Peyer's patch (tissue), 4 donors: Measurements from ENCODE around the gene SLC34A3. TPM values are rescaled to one million over a fixed set of nuclear protein-coding genes. Genes with fewer than 3 reads are reported as not detected.
A peak's percentile ranks its signal among the peaks of the same experiment; 100 is the strongest.
"Not testable (repeated sequence)": the region's sequence is repeated elsewhere in the genome, so short reads cannot be mapped to it uniquely, and the experiment has no call there.

Experiments used
- DNase-seq, 3 donors: peaks; one replicate each; pipeline ENCODE4 v3.0.0-alpha.2; 2017 to 2019
- H3K27ac ChIP-seq, 4 donors: fragments of 200-600 bp; sonication (generic); one replicate each; pipeline ENCODE4 v1.5.1; 2016 to 2019
- H3K27me3 ChIP-seq, 2 donors: fragments of 200-600 bp; sonication (generic); one replicate each; pipeline ENCODE4 v1.5.1; 2019
- H3K36me3 ChIP-seq, 3 donors: fragments of 200-600 bp; sonication (generic); one replicate each; pipeline ENCODE4 v1.5.1; 2016 to 2019
- H3K4me1 ChIP-seq, 4 donors: fragments of 200-600 bp; sonication (generic); one replicate each; pipeline ENCODE4 v1.5.1; 2016 to 2019
- H3K4me3 ChIP-seq, 4 donors: fragments of 200-600 bp; sonication (generic); 1 replicate in 3 of 4; 2 replicates in 1 of 4; pipeline ENCODE4 v1.5.1; 2016 to 2019; ENCODE audit warnings: mild to moderate bottlenecking in 1 of 4
- H3K9me3 ChIP-seq, 4 donors: fragments of 200-600 bp; sonication (generic); one replicate each; pipeline ENCODE4 v1.5.1; 2016 to 2019; ENCODE audit warnings: mild to moderate bottlenecking in 1 of 4
- CTCF ChIP-seq, 6 experiments: fragments of 450-650 bp in 4 of 6; fragments of 200-600 bp in 2 of 6; sonication (generic) in 1 of 6; IDR thresholded peaks; one replicate each; pipeline ENCODE4 v1.5.1; 2017 to 2019; ENCODE audit warnings: antibody characterized with exemption in 6 of 6, mild to moderate bottlenecking in 3 of 6, moderate library complexity in 1 of 6
- POLR2A ChIP-seq, 2 donors: fragments of 450-650 bp; IDR thresholded peaks; one replicate each; pipeline ENCODE4 v1.5.1; 2017; ENCODE audit warnings: antibody characterized with exemption in 2 of 2, mild to moderate bottlenecking in 2 of 2, moderate library complexity in 2 of 2
- total RNA-seq, 4 donors: library from RNA; depleted of rRNA; stranded (reverse); fragments of >200 nt; gene quantifications; one replicate each; pipeline ENCODE4 v1.1.0, GENCODE V29; 2016

Gene SLC34A3
- total RNA-seq, 4 donors from 2014 or later = 4.0 to 14.8 (median 13.3) TPM; not detected in 1

- peak overlapping the region in 3 of 4 donors; percentile 93 to 100 (median 95) for H3K27ac ChIP-seq
- peak in 1 of 2 donors; percentile 24 for TF ChIP-seq POLR2A (IDR thresholded peaks at IDR 0.05)
- TF ChIP-seq CTCF (IDR thresholded peaks at IDR 0.05) = no peak
- peaks cover 0 to 19% (median 0%) of the 10 kb centered on the region in 3 donors for H3K36me3 ChIP-seq
- peaks cover 0 to 45% (median 2%) of the 10 kb centered on the region in 4 donors for H3K4me1 ChIP-seq
- H3K27me3 ChIP-seq = no peaks in the 10 kb centered on the region
- no peak for DNase-seq
- no peaks in the 10 kb centered on the region for H3K9me3 ChIP-seq
- peak overlapping the region; percentile 70 to 99 (median 86) for H3K4me3 ChIP-seq
These were observed 11.8 kb downstream of the SLC34A3 start for GRCh38 chr9:137242269-137243203.

- peak overlapping the region in 1 of 4 donors; percentile 30 for H3K27ac ChIP-seq
- H3K4me1 ChIP-seq = peaks cover 0 to 38% (median 0%) of the 10 kb centered on the region in 4 donors
- H3K36me3 ChIP-seq = peaks cover 0 to 19% (median 0%) of the 10 kb centered on the region in 3 donors
- DNase-seq, H3K9me3 ChIP-seq, H3K27me3 ChIP-seq: not testable (repeated sequence)
- peak overlapping the region in 2 of 4 donors; percentile 70 to 99 for H3K4me3 ChIP-seq
These were observed 12.5 kb downstream of the SLC34A3 start for GRCh38 chr9:137243266-137243625.

- H3K27ac ChIP-seq = peak overlapping the region in 1 of 4 donors; percentile 30
- peak overlapping the region in 2 of 4 donors; percentile 70 to 99 for H3K4me3 ChIP-seq
- H3K36me3 ChIP-seq = peaks cover 0 to 19% (median 0%) of the 10 kb centered on the region in 3 donors
- no peaks in the 10 kb centered on the region for H3K27me3 ChIP-seq
- peaks cover 0 to 34% (median 0%) of the 10 kb centered on the region in 4 donors for H3K4me1 ChIP-seq
- no peaks in the 10 kb centered on the region for H3K9me3 ChIP-seq
- DNase-seq = no peak
- TF ChIP-seq POLR2A (IDR thresholded peaks at IDR 0.05) (peak; percentile 9 to 19), CTCF (IDR thresholded peaks at IDR 0.05) (no peak)
These were observed 13.2 kb downstream of the SLC34A3 start for GRCh38 chr9:137243626-137244485.

GRCh38 chr9:137244486-137245449 is 14.1 kb downstream of the SLC34A3 start:
- Histone ChIP-seq H3K27me3 (no peaks in the 10 kb centered on the region), H3K36me3 (peaks cover 0 to 19% (median 0%) of the 10 kb centered on the region in 3 donors), H3K4me3 (no peak overlapping the region), H3K4me1 (peaks cover 0 to 25% (median 0%) of the 10 kb centered on the region in 4 donors), H3K9me3 (no peaks in the 10 kb centered on the region), H3K27ac (peak overlapping the region in 1 of 4 donors; percentile 8)
- TF ChIP-seq POLR2A (IDR thresholded peaks at IDR 0.05) (no peak), CTCF (IDR thresholded peaks at IDR 0.05) (no peak)
- DNase-seq = no peak

GRCh38 chr9:137245450-137246421 is 15.0 kb downstream of the SLC34A3 start:
- Histone ChIP-seq H3K9me3 (no peaks in the 10 kb centered on the region), H3K27ac (no peak overlapping the region), H3K27me3 (no peaks in the 10 kb centered on the region), H3K4me1 (peaks cover 0 to 22% (median 0%) of the 10 kb centered on the region in 4 donors), H3K36me3 (peaks cover 0 to 19% (median 0%) of the 10 kb centered on the region in 3 donors), H3K4me3 (no peak overlapping the region)
- DNase-seq = no peak
- TF ChIP-seq POLR2A (IDR thresholded peaks at IDR 0.05) = no peak
- no peak for TF ChIP-seq CTCF (IDR thresholded peaks at IDR 0.05)
